NCI-H146 (cell line): ENCODE measurements around the gene KLK15.

Experiments used
- DNase-seq: peaks from one replicate; lab custom pipeline; 2025; lab: John Stamatoyannopoulos, UW

Gene KLK15

GRCh38 chr19:50843701-50844221, 10.4 kb upstream of the KLK15 start:
- DNase-seq: peak; percentile 88

GRCh38 chr19:50843205-50843604, 9.8 kb upstream of the KLK15 start:
- DNase-seq: no peak

- peak; percentile 44 for DNase-seq
Observed at GRCh38 chr19:50842130-50842529, 8.8 kb upstream of the KLK15 start.

- no peak for DNase-seq
Observed at GRCh38 chr19:50839712-50840655, 6.6 kb upstream of the KLK15 start.

- peak; percentile 28 for DNase-seq
Observed at GRCh38 chr19:50838239-50838638, 4.9 kb upstream of the KLK15 start.

GRCh38 chr19:50837300-50837699, 3.9 kb upstream of the KLK15 start:
- DNase-seq: no peak

GRCh38 chr19:50836543-50837195, 3.3 kb upstream of the KLK15 start:
- no peak for DNase-seq

GRCh38 chr19:50835785-50836542, 2.6 kb upstream of the KLK15 start:
- peak; percentile 91 for DNase-seq

GRCh38 chr19:50835103-50835784, 1.9 kb upstream of the KLK15 start:
- peak; percentile 65 for DNase-seq

- DNase-seq: no peak
Observed at GRCh38 chr19:50833802-50834167, 411 bp upstream of the KLK15 start.

GRCh38 chr19:50832666-50833065, 708 bp downstream of the KLK15 start:
- no peak for DNase-seq

GRCh38 chr19:50831026-50831396, 2.4 kb downstream of the KLK15 start:
- DNase-seq: no peak

- peak; percentile 79 for DNase-seq
Observed at GRCh38 chr19:50830266-50831025, 2.9 kb downstream of the KLK15 start.

GRCh38 chr19:50829801-50830200, 3.6 kb downstream of the KLK15 start:
- no peak for DNase-seq

- DNase-seq: no peak
Observed at GRCh38 chr19:50827476-50827875, 5.9 kb downstream of the KLK15 start.

GRCh38 chr19:50826492-50827240, 6.7 kb downstream of the KLK15 start:
- no peak for DNase-seq

- DNase-seq: no peak
Observed at GRCh38 chr19:50823389-50824042, 9.9 kb downstream of the KLK15 start, which contains the start of gene KLK1. TSS of gene KLK1 (minus strand) at chr19:50823787. CDS start at chr19:50823748, 39 bp downstream.

GRCh38 chr19:50822661-50823208, 10.6 kb downstream of the KLK15 start:
- no peak for DNase-seq

GRCh38 chr19:50821622-50822021, 11.8 kb downstream of the KLK15 start:
- no peak for DNase-seq
